Astrocyte of the spinal cord (primary cell): Measurements from ENCODE around the gene CPN2.

Experiments
- DNase-seq: peaks from one replicate; pipeline ENCODE4 v3.0.0; 2011; ENCODE audit warnings: low read depth, low spot score
- H3K4me3 ChIP-seq: 2 replicates; pipeline ENCODE4 v1.5.1; 2011; ENCODE audit warnings: low read depth, mild to moderate bottlenecking, low read length, moderate library complexity
- in situ Hi-C: cut with HindIII; loops from 2 replicates; pipeline ENCODE4 v1.10.0; 2017; ENCODE audit warnings: low sequenced_read_pairs
- TF ChIP-seq, protein P1 (sequence below): IDR thresholded peaks from 2 replicates; pipeline ENCODE4 v1.5.1; 2012; ENCODE audit warnings: low read depth, mild to moderate bottlenecking, low read length, inconsistent platforms

The CPN2 gene

GRCh38 chr3:194340757-194341400, 10.2 kb downstream of the CPN2 start:
- no peak for DNase-seq
- TF ChIP-seq, protein P1, sequence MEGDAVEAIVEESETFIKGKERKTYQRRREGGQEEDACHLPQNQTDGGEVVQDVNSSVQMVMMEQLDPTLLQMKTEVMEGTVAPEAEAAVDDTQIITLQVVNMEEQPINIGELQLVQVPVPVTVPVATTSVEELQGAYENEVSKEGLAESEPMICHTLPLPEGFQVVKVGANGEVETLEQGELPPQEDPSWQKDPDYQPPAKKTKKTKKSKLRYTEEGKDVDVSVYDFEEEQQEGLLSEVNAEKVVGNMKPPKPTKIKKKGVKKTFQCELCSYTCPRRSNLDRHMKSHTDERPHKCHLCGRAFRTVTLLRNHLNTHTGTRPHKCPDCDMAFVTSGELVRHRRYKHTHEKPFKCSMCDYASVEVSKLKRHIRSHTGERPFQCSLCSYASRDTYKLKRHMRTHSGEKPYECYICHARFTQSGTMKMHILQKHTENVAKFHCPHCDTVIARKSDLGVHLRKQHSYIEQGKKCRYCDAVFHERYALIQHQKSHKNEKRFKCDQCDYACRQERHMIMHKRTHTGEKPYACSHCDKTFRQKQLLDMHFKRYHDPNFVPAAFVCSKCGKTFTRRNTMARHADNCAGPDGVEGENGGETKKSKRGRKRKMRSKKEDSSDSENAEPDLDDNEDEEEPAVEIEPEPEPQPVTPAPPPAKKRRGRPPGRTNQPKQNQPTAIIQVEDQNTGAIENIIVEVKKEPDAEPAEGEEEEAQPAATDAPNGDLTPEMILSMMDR = no peak
- H3K4me3 ChIP-seq = no peak overlapping the region
- in situ Hi-C loops = no loop called here

DNA sequence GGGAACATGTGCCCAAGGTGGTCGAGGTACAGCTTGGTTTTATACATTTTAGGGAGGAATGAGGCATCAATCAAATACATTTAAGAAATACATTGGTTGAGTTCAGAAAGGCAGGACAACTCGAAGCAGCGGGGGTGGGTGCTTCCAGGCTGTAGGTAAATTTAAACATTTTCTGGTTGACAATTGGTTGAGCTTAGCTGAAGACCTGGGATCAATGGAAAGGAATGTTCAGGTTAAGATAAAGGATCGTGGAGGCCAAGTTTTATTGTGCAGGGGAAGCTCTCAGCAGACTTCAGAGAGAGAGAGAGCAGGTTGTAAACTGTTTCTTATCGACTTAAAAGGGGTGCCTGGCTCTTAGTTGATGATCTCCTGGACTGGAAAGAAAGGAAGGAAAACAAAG, 11.3 kb downstream of the CPN2 start:
- TF ChIP-seq, protein P1 = no peak
- no peak for DNase-seq
- H3K4me3 ChIP-seq = no peak overlapping the region
- in situ Hi-C loops = no loop called here

GRCh38 chr3:194339356-194339755, 11.8 kb downstream of the CPN2 start:
- H3K4me3 ChIP-seq = no peak overlapping the region
- DNase-seq = no peak
- TF ChIP-seq, protein P1 = peak; percentile 25
- in situ Hi-C loops = no loop called here

DNA sequence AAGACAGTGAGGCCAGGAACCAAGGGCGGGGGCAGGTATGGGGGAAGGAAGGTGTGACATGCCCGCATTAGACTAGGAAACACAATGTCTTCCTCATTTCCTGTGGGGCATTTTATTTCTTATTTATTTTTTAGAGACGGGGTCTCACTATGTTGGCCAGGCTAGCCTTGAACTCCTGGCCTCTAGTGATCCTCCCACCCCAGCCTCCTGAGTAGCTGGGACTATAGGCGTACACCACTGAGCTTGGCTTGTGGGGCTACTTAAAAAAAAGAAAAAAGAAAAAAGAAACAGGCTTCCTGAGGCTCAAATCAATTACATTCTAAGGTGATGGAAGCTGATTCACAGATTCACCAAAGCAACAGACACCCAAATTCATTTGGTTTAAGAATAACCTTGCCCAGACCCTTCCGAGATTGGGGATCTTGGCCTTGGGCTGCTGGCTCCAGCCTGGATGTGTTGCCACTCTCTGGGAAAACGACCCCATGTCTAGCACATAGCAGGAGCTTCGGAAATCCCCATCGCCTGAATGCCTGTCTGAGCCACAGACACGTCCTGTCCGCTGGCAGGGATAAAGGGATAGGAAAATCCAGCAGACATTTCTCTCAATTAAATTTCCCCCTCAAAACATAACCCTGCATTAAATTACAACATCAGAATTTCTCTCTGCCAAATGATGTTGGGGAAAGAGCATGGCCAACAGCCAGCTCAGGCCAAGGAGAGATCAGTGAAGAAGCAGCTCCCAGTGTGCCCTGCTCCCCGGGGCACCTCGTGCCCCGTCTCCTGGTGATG, 13.0 kb downstream of the CPN2 start:
- H3K4me3 ChIP-seq = no peak overlapping the region
- in situ Hi-C loops = no loop called here
- DNase-seq = no peak
- TF ChIP-seq, protein P1 = no peak

DNA sequence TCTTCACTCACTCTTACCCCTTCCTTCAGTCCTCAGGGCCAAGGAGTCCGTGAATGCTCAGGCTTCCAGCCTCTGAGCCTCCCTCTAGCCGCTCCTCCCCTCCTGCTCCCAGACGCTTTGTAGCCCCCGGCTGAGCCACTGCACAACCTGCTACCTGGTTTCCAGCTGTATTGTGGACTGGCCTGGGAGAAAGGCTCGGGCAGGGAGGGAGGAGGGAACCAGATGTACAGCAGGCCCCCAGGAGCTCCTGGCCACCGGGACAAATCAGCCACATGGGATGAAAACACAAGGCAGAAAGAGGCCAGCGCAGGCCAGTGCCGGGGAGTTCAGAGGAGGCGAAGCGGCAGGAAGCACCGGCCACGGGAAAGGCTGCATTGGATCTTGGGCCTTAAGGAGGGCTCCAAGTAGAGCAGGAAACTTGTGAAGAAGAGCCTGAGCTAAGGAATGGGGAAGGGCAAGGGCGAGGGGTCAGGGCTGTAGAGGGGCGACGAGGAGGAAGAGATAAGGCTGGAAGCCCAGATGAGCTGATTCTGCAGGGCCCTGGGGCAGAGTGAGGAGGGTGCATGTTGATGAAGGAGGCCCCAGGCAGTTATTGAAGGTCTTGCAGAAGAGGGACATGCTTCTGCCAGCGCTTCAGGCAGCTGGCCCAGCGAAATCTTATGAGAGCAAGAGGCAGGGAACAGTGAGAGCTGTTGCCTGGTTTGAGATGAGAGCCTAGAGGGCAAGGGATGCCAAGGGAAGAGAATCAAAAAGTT, 14.3 kb downstream of the CPN2 start:
- in situ Hi-C loops = no loop called here
- no peak overlapping the region for H3K4me3 ChIP-seq
- no peak for DNase-seq
- TF ChIP-seq, protein P1 = no peak

- in situ Hi-C loops = no loop called here
- no peak for DNase-seq
- TF ChIP-seq, protein P1 = no peak
- H3K4me3 ChIP-seq = no peak overlapping the region
Measured at GRCh38 chr3:194333981-194334320, 17.2 kb downstream of the CPN2 start.
